ENCODE data around the gene CWH43.
"Not testable (repeated sequence)": the region's sequence is repeated elsewhere in the genome, so short reads cannot be mapped to it uniquely, and the experiment has no call there.

The CWH43 gene

DNA sequence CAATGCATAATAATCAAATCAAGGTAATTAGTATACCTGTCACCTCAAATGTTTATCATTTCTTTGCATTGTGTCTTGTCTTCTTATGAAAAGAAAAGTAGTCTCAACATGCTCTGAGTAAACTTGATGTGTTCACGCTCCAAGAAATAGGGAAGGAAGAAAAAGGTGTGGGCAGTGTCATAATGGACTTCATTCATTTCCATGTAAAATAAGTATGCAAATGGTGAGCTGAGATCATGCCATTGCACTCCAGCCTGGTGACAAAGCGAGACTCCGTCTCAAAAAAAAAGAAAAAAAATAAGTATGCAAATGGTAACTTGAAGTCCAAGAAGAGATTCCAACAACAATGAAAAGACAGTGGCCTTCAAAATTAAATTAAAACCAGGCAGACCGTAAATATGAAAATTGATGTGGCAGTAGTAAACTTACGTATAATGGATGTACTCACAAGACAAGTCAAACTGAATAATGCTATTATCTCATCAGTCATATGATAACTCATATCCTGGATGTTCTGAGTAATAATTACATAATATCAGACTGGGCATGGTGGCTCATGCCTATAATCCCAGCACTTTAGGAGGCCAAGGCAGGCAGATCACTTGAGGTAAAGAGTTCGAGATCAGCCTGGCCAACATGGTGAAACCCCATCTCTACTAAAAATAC is 6.0 kb upstream of the CWH43 start:
- DNase-seq = no peak

DNA sequence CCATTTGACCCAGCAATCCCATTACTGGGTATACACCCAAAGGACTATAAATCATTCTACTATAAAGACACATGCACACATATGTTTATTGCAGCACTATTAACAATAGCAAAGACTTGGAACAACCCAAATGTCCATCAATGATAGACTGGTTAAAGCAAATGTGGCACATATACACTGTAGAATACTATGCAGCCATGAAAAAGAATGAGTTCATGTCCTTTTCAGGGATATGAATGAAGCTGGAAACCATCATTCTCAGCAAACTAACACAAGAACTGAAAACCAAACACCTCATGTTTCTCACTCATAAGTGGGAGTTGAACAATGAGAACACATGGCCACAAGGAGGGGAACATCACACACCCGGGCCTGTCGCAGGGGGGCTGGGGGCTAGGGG is 2.1 kb upstream of the CWH43 start:
- not testable (repeated sequence) for DNase-seq

DNA sequence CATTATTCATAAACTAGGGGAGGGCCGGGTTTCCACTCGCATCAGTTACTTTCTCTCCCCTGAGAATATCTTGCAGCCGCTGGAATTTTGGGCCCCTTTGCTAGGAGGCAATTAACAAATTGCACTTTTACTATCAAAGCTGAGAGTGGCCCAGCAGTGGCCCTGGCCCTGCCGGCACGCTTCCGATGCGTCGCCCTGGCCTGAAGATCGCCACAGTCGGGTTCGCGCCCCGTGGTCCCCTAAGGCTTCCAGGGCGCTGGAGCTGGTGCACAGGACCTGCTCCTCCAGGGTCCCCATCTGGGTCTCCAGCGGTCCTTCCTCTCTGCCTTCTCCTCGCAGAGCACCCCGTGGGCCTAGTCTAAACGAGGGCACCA is 486 bp upstream of the CWH43 start:
- no peak for DNase-seq

DNA sequence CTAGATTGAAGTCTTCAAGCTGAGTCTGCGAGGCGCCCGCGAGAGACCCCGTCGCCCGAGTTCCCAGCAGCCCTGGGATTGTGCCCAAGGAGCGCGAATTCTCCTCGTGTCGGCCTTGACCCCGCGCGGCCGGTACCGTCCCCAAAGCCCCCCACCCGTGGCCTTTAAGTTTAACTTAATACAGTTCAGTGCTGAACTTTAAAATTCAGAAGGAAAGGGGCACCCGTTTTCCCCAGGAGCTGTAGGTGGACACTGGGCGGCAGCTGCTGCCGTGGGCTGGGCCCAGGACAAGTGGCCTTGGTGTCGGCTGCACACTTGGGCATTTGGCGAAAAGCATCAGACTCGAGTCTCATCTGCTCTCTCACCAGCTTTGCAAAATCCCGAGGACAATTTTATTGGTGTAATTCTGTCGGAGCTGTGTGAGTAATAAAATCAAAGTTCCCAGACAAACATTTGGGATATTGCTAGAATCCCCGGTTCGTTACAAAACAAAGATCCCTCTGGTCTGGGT is 634 bp downstream of the CWH43 start:
- no peak for DNase-seq

DNA sequence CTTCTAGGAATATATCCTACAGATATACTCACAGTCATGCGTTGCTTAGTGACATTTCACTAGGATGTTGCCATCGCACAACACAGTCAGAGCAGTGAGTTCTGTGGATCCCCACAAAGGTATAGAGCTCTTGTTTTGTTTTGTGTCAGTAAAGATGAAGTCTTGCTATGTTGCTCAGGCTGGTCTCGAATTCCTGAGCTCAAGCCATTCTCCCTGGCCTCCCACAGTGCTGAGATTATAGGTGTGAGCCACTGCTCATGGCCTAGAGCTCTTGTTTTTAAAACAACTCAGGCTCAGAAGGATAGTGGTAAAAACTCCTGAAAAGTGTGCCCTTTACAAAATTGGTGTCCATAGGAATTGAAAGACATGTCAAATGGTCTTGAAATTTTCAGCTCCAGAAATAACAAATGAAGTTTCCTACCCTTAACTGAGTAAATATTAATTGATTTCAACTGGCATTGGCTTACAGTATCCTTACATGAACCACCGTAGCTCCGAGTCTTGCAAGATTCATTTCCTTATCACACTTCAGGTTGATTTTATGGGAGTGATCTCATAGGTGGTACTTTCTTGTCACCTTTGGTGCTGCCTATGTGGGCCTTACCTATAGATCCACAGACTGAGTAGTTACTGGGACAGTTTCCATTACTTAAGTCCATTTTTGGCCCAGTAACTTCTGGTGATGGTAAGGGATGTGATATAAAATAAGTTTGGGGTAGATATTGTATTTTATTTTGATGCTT is 3.6 kb downstream of the CWH43 start:
- no peak for DNase-seq

DNA sequence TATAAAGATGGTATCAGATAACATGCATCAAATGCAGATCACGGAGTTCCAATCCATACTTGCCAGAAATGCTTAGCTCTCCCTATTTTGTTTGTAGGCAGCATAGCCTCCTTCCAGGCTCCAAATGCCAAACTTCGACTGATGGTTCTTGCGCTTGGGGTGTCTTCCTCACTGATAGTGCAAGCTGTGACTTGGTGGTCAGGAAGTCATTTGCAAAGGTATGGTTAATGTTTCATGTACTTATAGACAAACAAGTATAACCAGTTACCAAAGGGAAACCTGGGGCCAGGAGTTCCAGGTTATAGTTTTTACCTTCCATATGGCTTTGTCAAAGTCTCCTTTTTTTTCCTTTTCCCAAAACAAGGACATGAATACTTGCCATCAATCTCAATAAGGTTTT is 5.3 kb downstream of the CWH43 start:
- no peak for DNase-seq

DNA sequence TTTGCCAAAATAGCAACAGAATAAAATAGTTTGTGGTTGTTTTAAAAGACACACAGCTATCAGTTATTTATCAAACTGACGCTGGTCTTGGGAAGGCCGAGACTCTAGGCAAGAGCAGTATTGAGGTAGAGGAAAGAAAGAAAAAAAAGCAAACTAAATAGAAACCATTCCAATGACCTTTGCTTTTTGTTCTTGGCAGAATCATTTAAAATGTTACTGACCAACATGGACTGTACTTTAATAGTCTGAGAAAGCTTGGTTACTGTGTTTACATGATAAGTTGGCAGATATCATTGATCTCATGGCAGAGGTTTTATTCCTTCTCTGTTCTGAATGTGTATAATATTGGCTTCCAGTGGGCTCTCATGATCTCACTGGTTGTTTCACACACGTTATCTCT is 11.9 kb downstream of the CWH43 start:
- no peak for DNase-seq

DNA sequence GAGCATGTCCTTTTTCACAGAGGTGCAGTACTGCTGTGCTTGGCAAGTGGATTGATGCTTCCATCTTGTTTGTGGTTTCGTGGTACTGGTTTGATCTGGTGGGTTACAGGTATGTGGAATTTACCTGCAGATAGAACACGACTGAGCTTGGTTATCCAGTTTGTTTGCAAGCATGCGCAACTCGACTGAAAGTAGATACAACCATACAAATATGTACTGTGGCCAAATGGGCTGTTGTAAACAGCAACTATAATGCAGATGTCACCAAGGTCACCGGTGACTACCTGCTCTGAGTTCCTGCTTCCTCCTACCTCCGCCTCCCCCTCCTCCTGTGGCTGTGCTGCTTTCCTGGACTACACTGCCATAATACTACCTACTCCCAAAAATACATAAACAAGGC is 12.4 kb downstream of the CWH43 start:
- no peak for DNase-seq

DNA sequence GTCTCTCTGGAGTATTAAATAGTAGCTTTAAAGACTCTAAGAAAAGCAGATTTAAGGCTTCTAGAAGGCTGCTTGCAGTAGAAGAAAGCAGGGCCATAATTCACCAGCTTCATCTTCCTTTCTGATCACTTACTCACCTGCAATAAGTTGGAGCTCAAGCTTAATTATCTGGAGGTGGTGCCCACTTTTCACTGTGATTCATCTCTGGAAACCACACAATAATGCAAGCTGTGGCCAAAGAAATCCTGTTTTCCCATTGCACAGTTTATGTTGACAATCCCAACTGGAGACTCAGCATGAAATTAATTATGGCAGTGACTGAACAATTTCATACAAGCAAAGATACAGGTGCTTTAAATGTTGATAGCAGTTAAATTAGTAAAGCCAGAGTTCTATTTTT is 14.7 kb downstream of the CWH43 start:
- peak; percentile 60 for DNase-seq

DNA sequence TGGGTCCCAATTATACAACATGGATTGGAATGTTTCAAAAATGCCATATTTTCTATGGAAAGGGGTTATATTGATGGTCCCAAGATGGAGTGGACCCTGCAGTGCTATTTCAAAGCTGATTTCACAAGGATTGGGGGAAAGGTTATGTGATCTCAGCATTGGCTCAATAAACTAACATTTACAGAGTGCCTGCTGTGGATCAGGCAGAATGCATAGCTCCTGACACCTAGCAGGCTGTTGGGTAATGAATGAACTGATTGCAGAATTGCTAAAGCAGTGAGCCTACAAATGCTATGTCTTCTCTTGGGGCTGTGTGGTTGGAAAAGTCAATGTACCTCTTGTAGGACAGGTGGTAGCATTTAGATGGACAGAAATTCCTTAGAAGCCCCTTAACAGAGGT is 16.9 kb downstream of the CWH43 start:
- DNase-seq = no peak

DNA sequence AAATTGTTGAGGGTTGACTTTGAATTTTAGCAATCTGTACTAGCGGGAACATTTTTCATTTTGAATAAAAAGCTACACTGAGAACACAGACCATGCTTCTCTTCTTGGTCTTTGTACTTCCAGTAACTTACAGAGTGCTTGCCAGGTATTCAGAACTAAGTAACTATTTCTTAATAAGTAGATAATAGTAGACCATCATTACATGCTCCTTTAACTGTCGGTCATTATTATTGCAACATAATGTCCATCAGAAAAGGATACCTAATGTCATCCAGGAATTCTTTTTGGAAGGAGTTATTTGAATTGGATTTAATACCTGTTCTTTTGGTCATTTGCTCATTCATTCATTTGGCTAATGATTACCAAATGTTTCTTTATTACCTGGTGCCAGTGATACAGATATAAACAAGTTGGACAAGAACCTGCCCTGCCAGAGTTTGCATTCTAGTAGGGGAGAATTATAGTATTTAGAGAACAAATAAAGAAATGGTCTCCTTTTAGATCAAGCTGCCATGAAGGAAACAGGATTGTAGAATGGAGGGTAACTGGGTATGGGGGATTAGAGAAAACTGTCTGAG is 32.7 kb downstream of the CWH43 start:
- no peak for DNase-seq

DNA sequence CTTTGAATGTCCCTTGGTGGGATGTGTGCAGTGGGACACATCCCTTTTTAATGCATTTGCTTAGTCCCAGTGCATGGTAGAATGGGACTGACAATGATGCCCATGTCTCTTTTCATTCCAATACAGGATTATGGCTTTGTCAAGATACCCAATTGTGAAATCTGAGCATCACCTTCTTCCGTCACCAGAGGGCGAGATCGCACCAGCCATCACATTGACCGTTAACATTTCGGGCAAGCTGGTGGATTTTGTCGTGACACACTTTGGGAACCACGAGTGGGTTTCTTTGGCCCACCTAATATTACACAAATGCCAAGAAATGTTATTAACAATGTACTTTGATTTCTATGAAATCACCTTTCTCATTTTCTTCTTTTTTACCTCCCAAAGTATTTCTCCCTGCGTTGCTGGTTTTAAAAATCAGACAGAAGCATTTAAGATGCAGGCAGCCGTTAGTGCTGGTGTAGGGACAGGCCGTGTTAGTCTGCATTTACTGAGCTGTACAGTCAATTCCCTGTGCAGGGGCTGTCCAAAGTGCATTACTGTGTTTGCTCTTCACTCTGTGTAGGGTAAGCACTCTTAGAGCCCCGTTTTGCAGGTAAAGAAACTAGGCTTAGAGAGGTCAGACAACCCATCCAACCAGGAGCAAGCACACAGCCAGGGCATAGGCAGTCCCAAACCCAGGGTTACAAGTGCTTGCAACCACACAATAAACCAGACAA is 46.5 kb downstream of the CWH43 start:
- DNase-seq = peak; percentile 30

DNA sequence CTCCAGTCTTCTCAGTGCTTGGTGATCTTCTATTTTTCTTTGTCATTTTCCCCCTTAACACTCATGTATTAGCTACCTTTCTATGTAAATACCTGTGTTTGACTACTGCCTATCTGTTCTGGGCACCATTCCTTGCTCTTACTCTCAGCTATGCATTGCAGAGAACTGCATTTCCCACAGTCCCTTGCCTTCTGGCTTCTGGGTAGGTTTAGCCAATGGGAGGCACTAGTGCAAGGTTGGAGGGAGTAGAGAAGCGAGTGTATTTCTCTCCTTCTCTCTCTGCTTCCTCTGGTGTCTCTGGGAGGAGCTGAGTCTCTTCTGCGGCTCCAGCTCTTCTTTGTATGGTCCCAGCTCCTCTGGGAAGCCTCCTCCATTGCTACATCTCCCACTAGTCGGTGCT is 50.5 kb downstream of the CWH43 start:
- no peak for DNase-seq

DNA sequence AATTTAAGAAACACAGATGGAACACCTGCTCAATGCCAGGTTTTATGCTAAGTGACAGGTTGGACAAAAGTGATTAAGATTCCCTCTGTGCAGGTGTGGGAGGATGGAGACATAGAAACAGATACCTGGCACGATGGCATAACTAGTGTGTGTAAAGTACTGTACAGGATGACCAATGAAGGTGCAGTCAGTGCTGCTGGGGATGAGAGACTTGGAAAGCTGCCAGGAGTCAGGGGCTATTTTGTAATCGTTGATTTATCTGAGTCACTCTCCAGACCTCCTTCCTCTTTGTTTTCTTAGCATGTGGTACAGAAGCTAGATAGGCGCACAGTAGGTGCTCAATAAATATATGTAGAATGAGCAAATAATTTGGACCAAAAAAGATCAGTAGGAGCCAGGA is 58.2 kb downstream of the CWH43 start:
- DNase-seq = peak; percentile 93

DNA sequence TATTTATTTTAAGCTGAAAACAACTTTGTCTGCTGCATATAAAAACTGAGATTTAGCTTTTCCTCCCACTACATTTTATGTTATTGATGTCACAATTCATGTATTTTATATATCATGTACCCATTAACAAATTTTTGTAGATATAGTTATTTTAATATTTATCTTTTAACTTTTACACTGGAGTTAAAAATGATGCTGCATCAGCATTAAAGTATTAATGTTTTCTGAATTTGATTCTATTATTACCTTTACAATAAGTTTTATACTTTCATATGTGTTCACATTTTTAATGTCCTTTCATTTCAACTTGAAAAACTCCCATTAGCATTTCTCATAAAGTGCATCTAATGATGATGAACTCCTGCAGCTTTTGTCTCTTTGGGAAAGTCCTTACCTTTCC is 72.2 kb downstream of the CWH43 start:
- no peak for DNase-seq

DNA sequence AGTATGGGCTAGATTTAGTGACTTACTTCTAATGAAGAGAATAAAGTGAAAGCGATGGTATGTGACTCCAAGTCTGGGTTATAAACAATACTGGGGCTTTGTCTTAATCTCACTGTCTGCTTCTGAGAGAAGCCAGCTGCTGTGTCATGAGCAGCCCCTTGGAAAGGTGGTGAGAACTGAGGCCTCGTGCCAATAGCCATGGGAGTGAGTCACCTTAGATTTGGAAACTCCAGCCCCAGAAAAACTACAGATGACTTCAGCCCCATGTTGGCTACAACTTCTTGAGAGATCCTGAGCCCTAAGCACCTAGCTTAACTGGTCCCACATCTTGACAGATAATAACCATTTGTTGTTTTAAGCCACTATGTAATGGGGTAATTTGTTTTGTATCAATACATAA is 77.6 kb downstream of the CWH43 start:
- no peak for DNase-seq

DNA sequence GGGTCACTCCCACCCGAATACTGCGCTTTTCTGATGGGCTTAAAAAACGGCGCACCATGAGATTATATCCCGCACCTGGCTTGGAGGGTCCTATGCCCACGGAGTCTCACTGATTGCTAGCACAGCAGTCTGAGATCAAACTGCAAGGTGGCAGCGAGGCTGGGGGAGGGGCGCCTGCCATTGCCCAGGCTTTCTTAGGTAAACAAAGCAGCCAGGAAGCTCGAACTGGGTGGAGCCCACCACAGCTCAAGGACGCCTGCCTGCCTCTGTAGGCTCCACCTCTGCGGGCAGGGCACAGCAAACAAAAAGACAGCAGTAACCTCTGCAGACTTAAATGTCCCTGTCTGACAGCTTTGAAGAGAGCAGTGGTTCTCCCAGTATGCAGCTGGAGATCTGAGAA is 86.1 kb downstream of the CWH43 start:
- not testable (repeated sequence) for DNase-seq

DNA sequence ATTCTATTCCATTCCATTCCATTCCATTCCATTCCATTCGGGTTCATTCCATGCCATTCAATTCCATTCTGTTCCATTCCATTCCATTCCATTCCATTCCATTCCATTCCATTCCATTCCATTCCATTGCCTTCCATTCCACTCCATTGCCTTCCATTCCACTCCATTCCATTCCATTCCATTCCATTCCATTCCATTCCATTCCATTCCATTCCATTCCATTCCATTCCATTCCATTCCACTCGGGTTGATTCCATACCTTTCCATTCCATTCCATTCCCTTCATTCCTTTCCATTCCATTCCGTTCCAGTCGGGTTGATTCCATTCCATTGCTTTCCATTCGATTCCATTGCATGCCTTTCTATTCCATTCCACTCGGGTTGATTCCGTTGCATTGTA is 105.8 kb downstream of the CWH43 start:
- DNase-seq = not testable (repeated sequence)

DNA sequence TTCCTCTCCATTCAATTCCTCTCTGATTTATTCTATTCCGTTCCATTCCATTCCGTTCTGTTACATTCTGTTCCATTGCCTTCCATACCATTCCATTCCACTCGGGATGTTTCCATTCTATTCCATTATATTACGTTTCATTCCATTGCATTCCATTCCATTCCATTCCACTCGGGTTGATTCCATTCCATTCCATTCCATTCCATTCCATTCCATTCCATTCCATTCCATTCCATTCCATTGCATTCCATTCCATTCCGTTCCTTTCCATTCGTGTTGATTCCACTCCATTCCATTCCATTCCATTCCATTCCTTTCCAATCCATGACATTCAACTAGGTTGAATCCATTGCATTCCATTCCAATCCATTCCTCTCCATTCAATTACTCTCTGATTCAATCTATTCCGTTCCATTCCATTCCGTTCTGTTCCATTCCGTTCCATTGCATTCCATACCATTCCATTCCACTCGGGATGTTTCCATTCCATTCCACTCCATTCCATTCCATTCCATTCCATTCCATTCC is 106.6 kb downstream of the CWH43 start:
- not testable (repeated sequence) for DNase-seq

DNA sequence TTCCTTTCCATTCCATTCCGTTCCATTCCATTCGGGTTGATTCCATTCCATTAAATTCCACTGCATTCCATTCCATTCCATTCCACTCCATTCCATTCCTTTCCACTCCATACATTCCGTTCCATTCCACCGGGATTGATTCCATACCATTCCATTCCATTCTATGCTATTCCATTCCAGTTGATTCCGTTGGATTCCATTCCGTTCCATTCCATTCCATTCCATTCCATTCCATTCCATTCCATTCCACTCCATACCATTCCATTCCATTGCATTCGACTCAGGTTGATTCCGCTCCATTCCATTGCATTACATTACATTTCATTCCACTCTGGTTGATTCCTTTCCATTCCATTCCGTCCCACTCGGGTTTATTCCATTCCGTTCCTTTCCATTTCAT is 110.1 kb downstream of the CWH43 start:
- not testable (repeated sequence) for DNase-seq

DNA sequence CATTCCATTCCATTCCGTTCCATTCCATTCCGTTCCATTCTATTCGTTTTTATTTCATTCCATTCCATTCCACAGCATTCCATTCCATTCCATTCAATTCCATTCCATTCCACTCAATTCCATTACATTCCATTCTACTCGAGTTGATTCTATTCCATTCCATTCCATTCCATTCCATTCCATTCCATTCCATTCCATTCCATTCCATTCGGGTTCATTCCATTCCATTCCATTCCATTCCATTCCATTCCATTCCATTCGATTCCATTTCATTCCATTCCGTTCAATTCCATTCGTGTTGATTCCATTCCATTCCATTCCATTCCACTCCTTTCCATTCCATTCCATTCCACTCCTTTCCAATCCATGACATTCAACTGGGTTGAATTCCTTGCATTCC is 110.6 kb downstream of the CWH43 start:
- DNase-seq = not testable (repeated sequence)

DNA sequence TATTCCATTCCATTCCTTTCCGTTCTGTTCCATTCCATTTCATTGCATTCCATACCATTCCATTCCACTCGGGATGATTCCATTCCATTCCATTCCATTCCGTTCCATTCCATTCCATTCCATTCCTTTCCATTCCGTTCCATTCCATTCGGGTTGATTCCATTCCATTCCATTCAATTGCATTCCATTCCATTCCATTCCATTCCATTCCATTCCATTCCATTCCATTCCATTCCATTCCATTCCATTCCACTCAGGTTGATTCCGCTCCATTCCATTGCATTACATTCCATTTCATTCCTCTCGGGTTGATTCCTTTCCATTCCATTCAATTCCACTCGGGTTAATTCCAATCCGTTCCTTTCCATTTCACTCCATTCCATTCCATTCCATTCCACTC is 111.0 kb downstream of the CWH43 start:
- not testable (repeated sequence) for DNase-seq

DNA sequence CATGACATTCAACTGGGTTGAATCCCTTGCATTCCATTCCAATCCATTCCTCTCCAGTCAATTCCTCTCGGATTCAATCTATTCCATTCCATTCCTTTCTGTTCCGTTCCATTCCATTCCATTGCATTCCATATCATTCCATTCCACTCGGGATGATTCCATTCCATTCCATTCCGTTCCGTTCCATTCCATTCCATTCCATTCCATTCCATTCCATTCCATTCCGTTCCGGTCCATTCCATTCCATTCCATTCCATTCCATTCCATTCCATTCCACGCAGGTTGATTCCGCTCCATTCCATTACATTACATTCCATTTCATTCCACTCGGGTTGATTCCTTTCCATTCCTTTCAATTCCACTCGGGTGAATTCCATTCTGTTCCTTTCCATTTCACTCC is 111.4 kb downstream of the CWH43 start:
- not testable (repeated sequence) for DNase-seq
